GM12892 (cell line): ENCODE data around the gene ABHD4.
"Not testable (repeated sequence)": the region's sequence is repeated elsewhere in the genome, so short reads cannot be mapped to it uniquely, and the experiment has no call there.

Experiments
- POLR2A ChIP-seq: IDR thresholded peaks from 2 replicates; pipeline ENCODE4 v1.6.1; 2011; ENCODE audit warnings: low read depth, low read length, control low read depth
- POLR2AphosphoS5 ChIP-seq: IDR thresholded peaks from 2 replicates; pipeline ENCODE4 v1.6.1; 2011; ENCODE audit warnings: low read depth, low read length, control low read depth
- TAF1 ChIP-seq: IDR thresholded peaks from 2 replicates; pipeline ENCODE4 v1.6.1; 2011; ENCODE audit warnings: low read depth, mild to moderate bottlenecking, control low read depth, low read length, borderline replicate concordance

- TF ChIP-seq POLR2A, POLR2AphosphoS5, TAF1: not testable (repeated sequence)
Measured at GRCh38 chr14:22566266-22566665, 31.8 kb upstream of the ABHD4 start.
